GM10266 (cell line): ENCODE measurements around the gene LPAR3.

Source experiments
- DNase-seq: peaks from one replicate; pipeline ENCODE4 v3.0.0; 2012; ENCODE audit errors: extremely low spot score
- CTCF ChIP-seq: IDR thresholded peaks from 2 replicates; pipeline ENCODE4 v1.5.1; 2012; ENCODE audit warnings: mild to moderate bottlenecking, low read depth; ENCODE audit not compliant: control insufficient read depth, insufficient read depth; ENCODE audit errors: missing control alignments

The LPAR3 gene

DNA sequence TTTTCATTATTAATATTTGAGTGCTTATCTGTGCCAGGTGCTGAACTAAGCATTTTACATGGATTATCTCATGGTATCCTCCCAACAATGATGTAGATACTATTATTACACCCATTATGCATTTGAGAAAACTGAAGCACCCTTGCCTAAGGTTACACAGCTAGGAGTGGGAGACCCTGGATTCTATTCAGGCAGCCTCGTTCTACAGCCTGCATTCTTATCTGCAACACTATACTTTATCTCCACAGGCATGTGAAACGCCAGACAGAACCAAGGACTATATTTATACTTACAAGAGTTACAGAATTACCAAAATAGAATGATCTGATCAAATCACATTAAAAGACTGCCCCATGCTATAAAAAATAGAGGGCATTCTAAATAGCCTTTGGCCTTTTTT, 22.4 kb downstream of the LPAR3 start:
- no peak for TF ChIP-seq CTCF
- no peak for DNase-seq

- no peak for DNase-seq
- no peak for TF ChIP-seq CTCF
Observed at GRCh38 chr1:84869720-84870119, 23.3 kb downstream of the LPAR3 start.

DNA sequence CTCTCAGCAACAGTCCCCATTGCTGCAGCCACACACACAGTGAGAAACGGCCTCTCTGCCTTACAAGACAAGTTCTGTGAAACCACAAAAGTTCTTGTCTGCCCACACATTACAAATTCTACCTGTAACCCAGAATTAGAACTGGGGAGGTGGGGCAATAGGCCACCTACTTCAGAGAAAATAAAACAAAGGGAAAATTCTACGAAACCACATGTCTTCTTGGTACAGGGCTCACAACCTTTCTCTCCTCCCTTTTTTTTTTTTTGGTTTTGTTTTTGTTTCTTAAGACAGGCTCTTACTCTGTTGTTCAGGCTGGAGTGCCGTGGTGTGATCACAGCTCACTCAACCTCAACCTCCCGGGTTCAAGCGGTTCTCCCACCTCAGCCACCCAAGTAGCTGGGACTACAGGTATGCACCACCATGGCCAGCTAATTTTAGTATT, 30.2 kb downstream of the LPAR3 start:
- no peak for TF ChIP-seq CTCF
- peak; percentile 56 for DNase-seq

- DNase-seq: no peak
Observed at GRCh38 chr1:84861988-84862644, 30.9 kb downstream of the LPAR3 start.

GRCh38 chr1:84861516-84861915, 31.5 kb downstream of the LPAR3 start:
- TF ChIP-seq CTCF: no peak
- DNase-seq: no peak

More at GRCh38 chr1:84861988-84862644, 30.9 kb downstream of the LPAR3 start:
- TF ChIP-seq CTCF: no peak

DNA sequence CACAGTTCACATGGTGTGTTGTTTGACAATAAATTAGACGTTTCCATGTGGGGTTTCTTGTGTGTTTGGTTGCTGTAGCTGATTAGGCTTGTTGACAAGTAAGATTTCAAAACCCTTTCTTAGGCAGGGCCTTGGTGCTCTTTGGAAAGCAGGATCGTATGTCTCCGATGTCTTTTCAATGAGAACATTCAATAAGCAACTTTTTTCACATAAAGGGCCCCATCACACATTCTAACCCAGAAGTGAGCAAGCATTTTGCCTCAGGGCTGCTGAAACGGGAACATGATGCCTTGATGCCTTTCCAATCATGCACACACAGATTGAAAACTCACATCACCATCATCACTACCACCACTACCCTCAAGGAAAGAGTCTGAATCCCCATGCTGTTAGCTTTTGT, 33.1 kb downstream of the LPAR3 start:
- no peak for DNase-seq

More for the DNA sequence above, 33.1 kb downstream of the LPAR3 start:
- TF ChIP-seq CTCF: no peak
